HepG2 (cell line): ENCODE results near the gene STKLD1. TPM values are rescaled to one million over a fixed set of nuclear protein-coding genes. Genes with fewer than 3 reads are reported as not detected.

Experiments used
- KLF13 ChIP-seq: sonication (generic); formaldehyde crosslinking; IDR thresholded peaks from 2 replicates; pipeline ENCODE4 v1.4.0; 2020; ENCODE audit warnings: mild to moderate bottlenecking, missing genetic modification reagents
- NCOA2 ChIP-seq: sonication (generic); formaldehyde crosslinking; IDR thresholded peaks from 2 replicates; pipeline ENCODE4 v1.8.0; 2022; ENCODE audit warnings: inconsistent platforms
- RAD21 ChIP-seq: fragments of 450-650 bp; formaldehyde crosslinking; IDR thresholded peaks from 2 replicates; pipeline ENCODE4 v1.5.0; 2020; ENCODE audit warnings: mild to moderate bottlenecking
- RFXAP ChIP-seq: sonication (generic); formaldehyde crosslinking; IDR thresholded peaks from 2 replicates; pipeline ENCODE4 v1.4.0; 2020; ENCODE audit warnings: missing genetic modification reagents, borderline replicate concordance
- SAP130 ChIP-seq: IDR thresholded peaks from 2 replicates; pipeline ENCODE4 v1.6.1; 2016; ENCODE audit warnings: low read depth
- ZFX ChIP-seq: sonication (generic); formaldehyde crosslinking; IDR thresholded peaks from 2 replicates; pipeline ENCODE4 v1.4.0; 2020; ENCODE audit warnings: mild to moderate bottlenecking, low read depth, missing genetic modification reagents, moderate library complexity
- ZNF230 ChIP-seq: sonication (generic); formaldehyde crosslinking; IDR thresholded peaks from 2 replicates; pipeline ENCODE4 v1.4.0; 2020; ENCODE audit warnings: mild to moderate bottlenecking, missing genetic modification reagents
- ZNF501 ChIP-seq: sonication (generic); formaldehyde crosslinking; IDR thresholded peaks from 2 replicates; pipeline ENCODE4 v1.5.1; 2020; ENCODE audit warnings: mild to moderate bottlenecking, moderate library complexity, missing genetic modification reagents
- ZNF563 ChIP-seq: sonication (generic); formaldehyde crosslinking; IDR thresholded peaks from 2 replicates; pipeline ENCODE4 v1.8.0; 2022; ENCODE audit warnings: mild to moderate bottlenecking, moderate library complexity, missing genetic modification reagents
- ZNF775 ChIP-seq: sonication (generic); formaldehyde crosslinking; IDR thresholded peaks from 2 replicates; pipeline ENCODE4 v1.4.0; 2020; ENCODE audit warnings: missing genetic modification reagents, mild to moderate bottlenecking, moderate library complexity, borderline replicate concordance
- ZSCAN20 ChIP-seq: sonication (generic); formaldehyde crosslinking; IDR thresholded peaks from 2 replicates; pipeline ENCODE4 v1.4.0; 2020; ENCODE audit warnings: missing genetic modification reagents, mild to moderate bottlenecking, borderline replicate concordance
- ZSCAN22 ChIP-seq: sonication (generic); formaldehyde crosslinking; IDR thresholded peaks from 2 replicates; pipeline ENCODE4 v1.4.0; 2020; ENCODE audit warnings: mild to moderate bottlenecking, missing genetic modification reagents
- polyA plus RNA-seq, 8 experiments: library from polyadenylated mRNA; depleted of rRNA in 3 of 8; stranded (reverse) in 7 of 8; unstranded in 1 of 8; fragments of >200 nt; fragmentation: Illumina TruSeq in 4 of 8; extraction: Trizol in 4 of 8; gene quantifications; 2 replicates each; pipeline versions ENCODE4 v1.2.1 to v1.2.3, GENCODE V29; 2011 to 2016; ENCODE audit warnings: low read depth in 4 of 8, missing spikeins in 1 of 8, mixed read lengths in 1 of 8; ENCODE audit not compliant: insufficient read depth in 1 of 8
- total RNA-seq, 5 experiments: library from RNA; depleted of rRNA; stranded (reverse); fragments of >200 nt; fragmentation: Illumina TruSeq; extraction: Trizol; gene quantifications; 2 replicates each; pipeline ENCODE4 v1.2.3, GENCODE V29; 2016; ENCODE audit warnings: low read depth in 1 of 5
- TF ChIP-seq, protein P1 (sequence below): sonication (generic); formaldehyde crosslinking; IDR thresholded peaks from 2 replicates; pipeline ENCODE4 v1.4.0; 2020; ENCODE audit warnings: missing genetic modification reagents, mild to moderate bottlenecking, borderline replicate concordance
- TF ChIP-seq, protein P2 (sequence below), 2 experiments: sonication (generic) in 1 of 2; formaldehyde crosslinking in 1 of 2; IDR thresholded peaks; 2 replicates each; pipeline versions ENCODE4 v1.4.0 to v1.6.1; 2018 to 2020; ENCODE audit warnings: missing genetic modification reagents in 2 of 2, borderline replicate concordance in 1 of 2, low read depth in 1 of 2, mild to moderate bottlenecking in 1 of 2, missing biosample characterization in 1 of 2

Gene STKLD1
- total and polyA plus RNA-seq, 2 of the 13 experiments (the other 11 are each of a cell fraction or from before 2014, with no cell fraction given): 1.5 to 2.2 TPM

DNA sequence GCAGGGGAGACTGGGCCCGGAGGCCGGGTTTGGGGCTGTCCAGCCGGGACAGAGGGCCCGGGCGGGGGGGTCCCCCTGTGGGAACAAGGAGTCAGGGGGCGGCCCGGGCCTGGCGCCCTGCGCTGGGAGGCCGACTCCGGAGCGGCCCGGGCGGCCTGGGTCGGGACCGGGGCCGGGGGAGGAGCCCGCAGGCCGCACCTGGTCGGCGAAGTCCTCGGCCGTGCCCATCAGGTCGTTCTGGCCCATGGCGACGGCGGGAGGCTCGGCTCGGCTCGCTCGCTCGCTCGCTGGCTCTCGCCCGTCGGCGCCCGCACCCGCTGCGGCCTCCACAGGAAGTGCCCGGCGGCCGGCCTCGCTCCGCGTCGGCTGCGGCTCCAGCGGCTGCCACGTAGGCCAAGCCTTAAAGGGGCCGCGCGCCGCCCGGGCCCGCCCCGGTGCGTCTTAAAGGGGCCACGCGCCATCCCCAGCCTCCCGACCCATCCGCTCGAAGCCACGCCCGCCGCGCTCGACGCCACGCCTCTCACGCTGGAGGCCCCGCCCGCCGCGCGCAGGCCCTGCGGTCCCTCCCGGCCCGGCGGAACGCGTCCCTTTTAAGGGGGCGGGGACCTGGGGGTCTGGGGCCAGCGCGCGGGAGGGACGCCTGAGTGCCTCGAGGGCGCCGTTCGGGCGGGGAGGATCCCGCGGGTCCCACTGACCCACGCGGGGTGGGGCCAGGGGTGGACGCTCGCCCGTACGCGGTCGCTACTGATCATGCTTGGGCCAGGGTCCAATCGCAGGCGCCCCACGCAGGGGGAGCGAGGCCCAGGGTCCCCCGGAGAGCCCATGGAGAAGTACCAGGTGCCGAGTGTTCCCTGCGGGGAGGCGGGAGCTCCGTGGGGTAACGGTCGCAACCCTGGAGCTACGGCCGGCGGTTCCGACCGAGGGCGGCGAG, at the start of gene STKLD1, which contains the start of gene SURF4 (continued):
- TF ChIP-seq SAP130 (CRISPR knock-in tag): peak; percentile 82
- TF ChIP-seq RAD21 (CRISPR knock-in tag): peak; percentile 58
- 0 out of 2 replicates have a peak, but pooled peaks have one; percentile 44 for TF ChIP-seq ZNF775
- peak; percentile 98 for TF ChIP-seq ZFX (CRISPR knock-in tag)
- TF ChIP-seq ZSCAN20 (CRISPR knock-in tag): 0 out of 2 replicates have a peak, but pooled peaks have one; percentile 20
- 0 out of 2 replicates have a peak, but pooled peaks have one; percentile 13 for TF ChIP-seq RFXAP
- 0 out of 2 replicates have a peak, but pooled peaks have one; percentile 17 for TF ChIP-seq ZSCAN22 (CRISPR knock-in tag)
- peak; percentile 61; the same call in 1 of the 2 replicates for TF ChIP-seq KLF13 (CRISPR knock-in tag)
- no peak for TF ChIP-seq ZNF501 (CRISPR knock-in tag)
- TF ChIP-seq, protein P1, sequence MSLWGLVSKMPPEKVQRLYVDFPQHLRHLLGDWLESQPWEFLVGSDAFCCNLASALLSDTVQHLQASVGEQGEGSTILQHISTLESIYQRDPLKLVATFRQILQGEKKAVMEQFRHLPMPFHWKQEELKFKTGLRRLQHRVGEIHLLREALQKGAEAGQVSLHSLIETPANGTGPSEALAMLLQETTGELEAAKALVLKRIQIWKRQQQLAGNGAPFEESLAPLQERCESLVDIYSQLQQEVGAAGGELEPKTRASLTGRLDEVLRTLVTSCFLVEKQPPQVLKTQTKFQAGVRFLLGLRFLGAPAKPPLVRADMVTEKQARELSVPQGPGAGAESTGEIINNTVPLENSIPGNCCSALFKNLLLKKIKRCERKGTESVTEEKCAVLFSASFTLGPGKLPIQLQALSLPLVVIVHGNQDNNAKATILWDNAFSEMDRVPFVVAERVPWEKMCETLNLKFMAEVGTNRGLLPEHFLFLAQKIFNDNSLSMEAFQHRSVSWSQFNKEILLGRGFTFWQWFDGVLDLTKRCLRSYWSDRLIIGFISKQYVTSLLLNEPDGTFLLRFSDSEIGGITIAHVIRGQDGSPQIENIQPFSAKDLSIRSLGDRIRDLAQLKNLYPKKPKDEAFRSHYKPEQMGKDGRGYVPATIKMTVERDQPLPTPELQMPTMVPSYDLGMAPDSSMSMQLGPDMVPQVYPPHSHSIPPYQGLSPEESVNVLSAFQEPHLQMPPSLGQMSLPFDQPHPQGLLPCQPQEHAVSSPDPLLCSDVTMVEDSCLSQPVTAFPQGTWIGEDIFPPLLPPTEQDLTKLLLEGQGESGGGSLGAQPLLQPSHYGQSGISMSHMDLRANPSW: 0 out of 2 replicates have a peak, but pooled peaks have one; percentile 8
- no peak; the same call in 1 of the 2 replicates for TF ChIP-seq NCOA2 (CRISPR knock-in tag)
- peak; percentile 79 for TF ChIP-seq ZNF563 (CRISPR knock-in tag)
- TF ChIP-seq ZNF230 (CRISPR knock-in tag): no peak; the same call in 1 of the 2 replicates
- TF ChIP-seq, protein P2, sequence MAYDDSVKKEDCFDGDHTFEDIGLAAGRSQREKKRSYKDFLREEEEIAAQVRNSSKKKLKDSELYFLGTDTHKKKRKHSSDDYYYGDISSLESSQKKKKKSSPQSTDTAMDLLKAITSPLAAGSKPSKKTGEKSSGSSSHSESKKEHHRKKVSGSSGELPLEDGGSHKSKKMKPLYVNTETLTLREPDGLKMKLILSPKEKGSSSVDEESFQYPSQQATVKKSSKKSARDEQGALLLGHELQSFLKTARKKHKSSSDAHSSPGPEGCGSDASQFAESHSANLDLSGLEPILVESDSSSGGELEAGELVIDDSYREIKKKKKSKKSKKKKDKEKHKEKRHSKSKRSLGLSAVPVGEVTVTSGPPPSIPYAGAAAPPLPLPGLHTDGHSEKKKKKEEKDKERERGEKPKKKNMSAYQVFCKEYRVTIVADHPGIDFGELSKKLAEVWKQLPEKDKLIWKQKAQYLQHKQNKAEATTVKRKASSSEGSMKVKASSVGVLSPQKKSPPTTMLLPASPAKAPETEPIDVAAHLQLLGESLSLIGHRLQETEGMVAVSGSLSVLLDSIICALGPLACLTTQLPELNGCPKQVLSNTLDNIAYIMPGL (CRISPR knock-in tag; IDR thresholded peaks at IDR 0.05; ENCODE audit: borderline replicate concordance in 1 of 2, low read depth in 1 of 2): peak in 1 of 2 experiments; percentile 71; a peak in 3 of 4 replicates
